Liver (tissue), 2 donors: Measurements from ENCODE around the gene TGFBR1.

ENCODE experiments used
- MAX ChIP-seq: IDR thresholded peaks from 2 replicates; pipeline ENCODE4 v1.6.1; 2016; ENCODE audit warnings: antibody characterized with exemption
- TF ChIP-seq, protein P1 (sequence below): fragments of 150-350 bp; IDR thresholded peaks from 2 replicates; pipeline ENCODE4 v1.5.1; 2017; ENCODE audit warnings: improper control_type of control experiment, low read depth, low read length; ENCODE audit not compliant: missing input control
- TF ChIP-seq, protein P2 (sequence below): IDR thresholded peaks from 2 replicates; pipeline ENCODE4 v1.6.1; 2016; ENCODE audit warnings: antibody characterized with exemption, mild to moderate bottlenecking
- donor health status: healthy.

- TF ChIP-seq, protein P1, sequence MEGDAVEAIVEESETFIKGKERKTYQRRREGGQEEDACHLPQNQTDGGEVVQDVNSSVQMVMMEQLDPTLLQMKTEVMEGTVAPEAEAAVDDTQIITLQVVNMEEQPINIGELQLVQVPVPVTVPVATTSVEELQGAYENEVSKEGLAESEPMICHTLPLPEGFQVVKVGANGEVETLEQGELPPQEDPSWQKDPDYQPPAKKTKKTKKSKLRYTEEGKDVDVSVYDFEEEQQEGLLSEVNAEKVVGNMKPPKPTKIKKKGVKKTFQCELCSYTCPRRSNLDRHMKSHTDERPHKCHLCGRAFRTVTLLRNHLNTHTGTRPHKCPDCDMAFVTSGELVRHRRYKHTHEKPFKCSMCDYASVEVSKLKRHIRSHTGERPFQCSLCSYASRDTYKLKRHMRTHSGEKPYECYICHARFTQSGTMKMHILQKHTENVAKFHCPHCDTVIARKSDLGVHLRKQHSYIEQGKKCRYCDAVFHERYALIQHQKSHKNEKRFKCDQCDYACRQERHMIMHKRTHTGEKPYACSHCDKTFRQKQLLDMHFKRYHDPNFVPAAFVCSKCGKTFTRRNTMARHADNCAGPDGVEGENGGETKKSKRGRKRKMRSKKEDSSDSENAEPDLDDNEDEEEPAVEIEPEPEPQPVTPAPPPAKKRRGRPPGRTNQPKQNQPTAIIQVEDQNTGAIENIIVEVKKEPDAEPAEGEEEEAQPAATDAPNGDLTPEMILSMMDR, result no peak
- no peak for TF ChIP-seq MAX
- TF ChIP-seq, protein P2, sequence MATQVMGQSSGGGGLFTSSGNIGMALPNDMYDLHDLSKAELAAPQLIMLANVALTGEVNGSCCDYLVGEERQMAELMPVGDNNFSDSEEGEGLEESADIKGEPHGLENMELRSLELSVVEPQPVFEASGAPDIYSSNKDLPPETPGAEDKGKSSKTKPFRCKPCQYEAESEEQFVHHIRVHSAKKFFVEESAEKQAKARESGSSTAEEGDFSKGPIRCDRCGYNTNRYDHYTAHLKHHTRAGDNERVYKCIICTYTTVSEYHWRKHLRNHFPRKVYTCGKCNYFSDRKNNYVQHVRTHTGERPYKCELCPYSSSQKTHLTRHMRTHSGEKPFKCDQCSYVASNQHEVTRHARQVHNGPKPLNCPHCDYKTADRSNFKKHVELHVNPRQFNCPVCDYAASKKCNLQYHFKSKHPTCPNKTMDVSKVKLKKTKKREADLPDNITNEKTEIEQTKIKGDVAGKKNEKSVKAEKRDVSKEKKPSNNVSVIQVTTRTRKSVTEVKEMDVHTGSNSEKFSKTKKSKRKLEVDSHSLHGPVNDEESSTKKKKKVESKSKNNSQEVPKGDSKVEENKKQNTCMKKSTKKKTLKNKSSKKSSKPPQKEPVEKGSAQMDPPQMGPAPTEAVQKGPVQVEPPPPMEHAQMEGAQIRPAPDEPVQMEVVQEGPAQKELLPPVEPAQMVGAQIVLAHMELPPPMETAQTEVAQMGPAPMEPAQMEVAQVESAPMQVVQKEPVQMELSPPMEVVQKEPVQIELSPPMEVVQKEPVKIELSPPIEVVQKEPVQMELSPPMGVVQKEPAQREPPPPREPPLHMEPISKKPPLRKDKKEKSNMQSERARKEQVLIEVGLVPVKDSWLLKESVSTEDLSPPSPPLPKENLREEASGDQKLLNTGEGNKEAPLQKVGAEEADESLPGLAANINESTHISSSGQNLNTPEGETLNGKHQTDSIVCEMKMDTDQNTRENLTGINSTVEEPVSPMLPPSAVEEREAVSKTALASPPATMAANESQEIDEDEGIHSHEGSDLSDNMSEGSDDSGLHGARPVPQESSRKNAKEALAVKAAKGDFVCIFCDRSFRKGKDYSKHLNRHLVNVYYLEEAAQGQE, result no peak
Measured at GRCh38 chr9:99109522-99109921, 4.6 kb downstream of the TGFBR1 start.
